Mammary epithelial cell (primary cell): ENCODE measurements around the gene PTPN9.

ENCODE experiments used
- CTCF ChIP-seq, 2 donors: IDR thresholded peaks in 1 of 2; conservative IDR thresholded peaks in 1 of 2; 2 replicates each; pipeline ENCODE4 v1.5.1; 2011 to 2012; ENCODE audit warnings: inconsistent platforms in 2 of 2, low read length in 2 of 2, mild to moderate bottlenecking in 2 of 2, control low read depth in 1 of 2, low read depth in 1 of 2; ENCODE audit not compliant: insufficient read depth in 1 of 2; ENCODE audit errors: extremely low read depth in 1 of 2
- EZH2 ChIP-seq: IDR thresholded peaks from 2 replicates; pipeline ENCODE4 v1.6.1; 2012; ENCODE audit warnings: low read length, inconsistent platforms, borderline replicate concordance

- TF ChIP-seq CTCF (conservative IDR thresholded peaks at IDR 0.05 in 1 of 2, IDR thresholded peaks at IDR 0.05 in 1 of 2; ENCODE audit: extremely low read depth in 1 of 2, insufficient read depth in 1 of 2, low read depth in 1 of 2, low read length in 2 of 2): no peak
- no peak for TF ChIP-seq EZH2
Measured at GRCh38 chr15:75460646-75461045, 118.5 kb downstream of the PTPN9 start.
